IMR-90 (cell line): ENCODE measurements around the gene MRGPRF. TPM values are rescaled to one million over a fixed set of nuclear protein-coding genes. Genes with fewer than 3 reads are reported as not detected.

Experiments
- ATAC-seq: fragments of 200-7000 bp; cut with Tn5 transposase; 2 replicates; pipeline ENCODE4 v1.9.1; 2020; ENCODE audit warnings: low read depth, mild to moderate bottlenecking, moderate library complexity
- BruUV-seq: library from RNA; stranded (reverse); fragments of 400-500 nt; replicated peaks from 2 replicates; lab custom pipeline; 2021; lab: Mats Ljungman, UMichigan
- CTCF ChIA-PET: fragments of 300-600 bp; formaldehyde crosslinking; extraction: SDS; loops from one replicate; lab custom pipeline; 2021; ENCODE audit warnings: antibody characterized with exemption; lab: Yijun Ruan, JAX
- POLR2A ChIA-PET: fragments of 300-600 bp; sonication (Branson Sonifier 250); formaldehyde crosslinking; loops from one replicate; lab custom pipeline; 2022; ENCODE audit warnings: antibody characterized with exemption; ENCODE audit not compliant: unreplicated experiment; lab: Charles Lee
- DNase-seq: peaks from one replicate; pipeline ENCODE4 v3.0.0; 2013
- H2AFZ ChIP-seq: replicated peaks from 2 replicates; pipeline ENCODE3; 2013; ENCODE audit warnings: low read length, mild to moderate bottlenecking; ENCODE audit not compliant: poor library complexity
- H2AK5ac ChIP-seq: 2 replicates; pipeline ENCODE4 v1.6.1; 2013; ENCODE audit warnings: low read depth, low read length, inconsistent platforms
- H2AK9ac ChIP-seq: replicated peaks from 2 replicates; pipeline ENCODE3; 2013; ENCODE audit warnings: mild to moderate bottlenecking, low read depth, low read length, moderate library complexity; ENCODE audit not compliant: poor library complexity
- H2BK120ac ChIP-seq: 2 replicates; pipeline ENCODE4 v1.6.1; 2013; ENCODE audit warnings: low read depth, low read length, inconsistent platforms
- H2BK15ac ChIP-seq: 3 replicates; pipeline ENCODE4 v1.6.1; 2013; ENCODE audit warnings: low read depth, low read length, inconsistent platforms
- H2BK20ac ChIP-seq: 2 replicates; pipeline ENCODE4 v1.6.1; 2013; ENCODE audit warnings: low read depth, mild to moderate bottlenecking, inconsistent platforms, low read length, moderate library complexity
- H2BK5ac ChIP-seq: 2 replicates; pipeline ENCODE4 v1.6.1; 2013; ENCODE audit warnings: mild to moderate bottlenecking, low read depth, low read length, inconsistent platforms; ENCODE audit not compliant: poor library complexity, severe bottlenecking
- H3K14ac ChIP-seq: replicated peaks from 2 replicates; pipeline ENCODE4 v1.6.1; 2013; ENCODE audit warnings: low read depth, low read length, inconsistent platforms
- H3K18ac ChIP-seq: 2 replicates; pipeline ENCODE4 v1.6.1; 2013; ENCODE audit warnings: low read depth, low read length, control low read depth
- H3K23ac ChIP-seq: 2 replicates; pipeline ENCODE4 v1.6.1; 2013; ENCODE audit warnings: low read depth, low read length, inconsistent platforms
- H3K27ac ChIP-seq: 2 replicates; pipeline ENCODE4 v1.5.1; 2013; ENCODE audit warnings: mild to moderate bottlenecking, control low read depth, low read length; ENCODE audit not compliant: insufficient read depth
- H3K27me3 ChIP-seq: 2 replicates; pipeline ENCODE4 v1.6.1; 2013; ENCODE audit warnings: low read length; ENCODE audit not compliant: control insufficient read depth, insufficient read depth
- H3K36me3 ChIP-seq: 2 replicates; pipeline ENCODE4 v1.6.1; 2013; ENCODE audit warnings: low read length, mixed read lengths; ENCODE audit not compliant: control insufficient read depth, insufficient read depth
- H3K4ac ChIP-seq: 2 replicates; pipeline ENCODE4 v1.6.1; 2013; ENCODE audit warnings: low read depth, low read length, inconsistent platforms
- H3K4me1 ChIP-seq: 2 replicates; pipeline ENCODE4 v1.6.1; 2013; ENCODE audit warnings: low read length, mixed read lengths; ENCODE audit not compliant: control insufficient read depth, insufficient read depth
- H3K4me2 ChIP-seq: 2 replicates; pipeline ENCODE4 v1.6.1; 2013; ENCODE audit warnings: low read depth, mild to moderate bottlenecking, control low read depth, low read length, moderate library complexity
- H3K4me3 ChIP-seq: 2 replicates; pipeline ENCODE4 v1.5.1; 2013; ENCODE audit warnings: low read depth, mild to moderate bottlenecking, control low read depth, low read length, moderate library complexity; ENCODE audit not compliant: insufficient read depth
- H3K56ac ChIP-seq: 2 replicates; pipeline ENCODE4 v1.6.1; 2013; ENCODE audit warnings: low read length, inconsistent platforms; ENCODE audit not compliant: insufficient read depth; ENCODE audit errors: extremely low read depth
- H3K79me1 ChIP-seq, 2 experiments: 2 replicates each; pipeline ENCODE4 v1.6.1; 2013; ENCODE audit warnings: low read length in 2 of 2, inconsistent platforms in 1 of 2, low read depth in 1 of 2
- H3K9ac ChIP-seq: 2 replicates; pipeline ENCODE4 v1.6.1; 2013; ENCODE audit warnings: low read depth, low read length, control low read depth
- H3K9me1 ChIP-seq: 2 replicates; pipeline ENCODE4 v1.6.1; 2013; ENCODE audit warnings: low read length, inconsistent platforms; ENCODE audit not compliant: insufficient read depth
- H3K9me3 ChIP-seq: 2 replicates; pipeline ENCODE4 v1.6.1; 2013; ENCODE audit warnings: low read length; ENCODE audit not compliant: control insufficient read depth, insufficient read depth
- H4K20me1 ChIP-seq: 2 replicates; pipeline ENCODE4 v1.6.1; 2013; ENCODE audit warnings: low read length, inconsistent platforms; ENCODE audit not compliant: insufficient read depth
- H4K5ac ChIP-seq: 2 replicates; pipeline ENCODE4 v1.6.1; 2013; ENCODE audit warnings: mild to moderate bottlenecking, low read depth, low read length, control low read depth
- H4K8ac ChIP-seq, 2 experiments: 2 replicates each; pipeline ENCODE4 v1.6.1; 2013; ENCODE audit warnings: low read depth in 2 of 2, low read length in 2 of 2, control low read depth in 1 of 2, inconsistent platforms in 1 of 2
- H4K91ac ChIP-seq: 2 replicates; pipeline ENCODE4 v1.6.1; 2013; ENCODE audit warnings: low read depth, low read length, inconsistent platforms; ENCODE audit not compliant: insufficient read depth
- BHLHE40 ChIP-seq: fragments of 150-350 bp; IDR thresholded peaks from 2 replicates; pipeline ENCODE4 v1.6.1; 2016; ENCODE audit warnings: mild to moderate bottlenecking, low read depth, low read length
- CEBPB ChIP-seq: IDR thresholded peaks from 2 replicates; pipeline ENCODE4 v1.6.1; 2012; ENCODE audit warnings: low read depth, low read length, improper control_type of control experiment
- CHD1 ChIP-seq: IDR thresholded peaks from 2 replicates; pipeline ENCODE4 v1.6.1; 2012; ENCODE audit warnings: low read depth, low read length, improper control_type of control experiment
- CTCF ChIP-seq: conservative IDR thresholded peaks from 2 replicates; pipeline ENCODE4 v1.5.1; 2012; ENCODE audit warnings: mild to moderate bottlenecking, low read depth, low read length, improper control_type of control experiment
- MAFK ChIP-seq: IDR thresholded peaks from 2 replicates; pipeline ENCODE4 v1.6.1; 2012; ENCODE audit warnings: low read depth, low read length, improper control_type of control experiment
- MAZ ChIP-seq: IDR thresholded peaks from 2 replicates; pipeline ENCODE4 v1.6.1; 2012; ENCODE audit warnings: low read depth, mild to moderate bottlenecking, low read length, improper control_type of control experiment, moderate library complexity, borderline replicate concordance
- MXI1 ChIP-seq: IDR thresholded peaks from 2 replicates; pipeline ENCODE4 v1.6.1; 2012; ENCODE audit warnings: low read depth, mild to moderate bottlenecking, low read length, moderate library complexity, borderline replicate concordance
- POLR2A ChIP-seq: IDR thresholded peaks from 2 replicates; pipeline ENCODE4 v1.6.1; 2012; ENCODE audit warnings: mild to moderate bottlenecking, low read depth, low read length
- RAD21 ChIP-seq: IDR thresholded peaks from 2 replicates; pipeline ENCODE4 v1.6.1; 2012; ENCODE audit warnings: low read length, improper control_type of control experiment
- RCOR1 ChIP-seq: IDR thresholded peaks from 2 replicates; pipeline ENCODE4 v1.6.1; 2012; ENCODE audit warnings: mild to moderate bottlenecking, low read length, improper control_type of control experiment; ENCODE audit not compliant: insufficient replicate concordance
- RFX5 ChIP-seq: IDR thresholded peaks from 2 replicates; pipeline ENCODE4 v1.8.0; 2012; ENCODE audit warnings: low read depth, mild to moderate bottlenecking, low read length, moderate library complexity
- SMC3 ChIP-seq: fragments of 150-350 bp; IDR thresholded peaks from 2 replicates; pipeline ENCODE4 v1.6.1; 2016; ENCODE audit warnings: low read depth, mild to moderate bottlenecking, antibody characterized with exemption, low read length, moderate library complexity
- USF2 ChIP-seq: fragments of 150-350 bp; IDR thresholded peaks from 2 replicates; pipeline ENCODE4 v1.6.1; 2017; ENCODE audit warnings: mild to moderate bottlenecking, antibody characterized with exemption, low read length, low read depth
- WGBS, 2 experiments: methylation state at CpG; one replicate each; pipeline versions ENCODE4 v1.1.5 to v1.1.7; 2013; ENCODE audit warnings: missing lambda C conversion rate in 2 of 2; ENCODE audit not compliant: insufficient read length in 1 of 2; ENCODE audit errors: extremely low coverage in 2 of 2; 5-methylcytosine and 5-hydroxymethylcytosine counted together
- dilution Hi-C: fragments of 300-500 bp; cut with HindIII; formaldehyde crosslinking; loops from one replicate; pipeline ENCODE4 v1.14.3; 2018; ENCODE audit warnings: low sequenced_read_pairs; ENCODE audit not compliant: unreplicated experiment
- in situ Hi-C: fragments of 300-500 bp; cut with MboI; formaldehyde crosslinking; loops from 3 replicates; pipeline ENCODE4 v1.14.3; 2019; ENCODE audit warnings: low sequenced_read_pairs, inconsistent platforms, mixed read lengths
- intact Hi-C: fragments of 100-400 bp; cut with micrococcal nuclease; formaldehyde crosslinking; loops from 2 replicates; pipeline ENCODE4 v1.10.0; 2022
- polyA plus RNA-seq, 3 experiments: library from polyadenylated mRNA; depleted of rRNA; stranded (reverse); fragments of >200 nt; gene quantifications; 2 replicates each; pipeline ENCODE4 v1.2.3, GENCODE V29; 2012; ENCODE audit warnings: low replicate concordance in 1 of 3
- total RNA-seq: library from RNA; depleted of rRNA; stranded (reverse); fragments of >200 nt; gene quantifications from 2 replicates; pipeline ENCODE4 v1.2.3, GENCODE V29; 2012

Gene MRGPRF
- total and polyA plus RNA-seq, 2 of the 4 experiments (the other 2 are of a cell fraction) = 6.3 to 28.8 TPM

GRCh38 chr11:68956142-68956541 is 56.9 kb downstream of the MRGPRF start:
- intact Hi-C loops (no loop called here), dilution Hi-C loops (no loop called here), in situ Hi-C loops (no loop called here)
- Histone ChIP-seq H3K4me2 (no peak overlapping the region), H2AK9ac (no peak overlapping the region), H2BK5ac (no peak overlapping the region), H3K79me1 (no peaks in the 10 kb centered on the region), H3K27ac (no peak overlapping the region), H3K9ac (no peak overlapping the region), H2BK20ac (no peak overlapping the region), H3K56ac (no peak overlapping the region), H3K18ac (no peak overlapping the region), H2AFZ (no peak overlapping the region), H3K23ac (no peak overlapping the region), H3K36me3 (no peaks in the 10 kb centered on the region), H3K9me3 (no peaks in the 10 kb centered on the region), H4K5ac (no peak overlapping the region), H2AK5ac (no peak overlapping the region), H2BK120ac (no peak overlapping the region), H3K14ac (no peak overlapping the region), H4K20me1 (no peaks in the 10 kb centered on the region), H3K4me1 (no peaks in the 10 kb centered on the region), H4K91ac (no peak overlapping the region), H3K4ac (no peak overlapping the region), H3K27me3 (peaks cover 4% of the 10 kb centered on the region), H4K8ac (no peak overlapping the region), H3K9me1 (no peaks in the 10 kb centered on the region), H2BK15ac (no peak overlapping the region), H3K4me3 (no peak overlapping the region)
- ATAC-seq (no peak; the same call in 1 of the 2 replicates), DNase-seq (no peak)
- 0% methylated on average over 2 of the region's 12 CpGs; no CpG with 5 or more reads in 1 of the 2 experiments for WGBS, 2 experiments
- POLR2A ChIA-PET = no interaction called here
- BruUV-seq = no TSS peak
- TF ChIP-seq RCOR1 (no peak), CEBPB (no peak), MXI1 (no peak), SMC3 (peak; percentile 16; the same call in 1 of the 2 replicates), MAZ (no peak), RAD21 (0 out of 2 replicates have a peak, but pooled peaks have one; percentile 12), MAFK (no peak), RFX5 (no peak), USF2 (no peak), CHD1 (no peak), POLR2A (no peak), CTCF (peak; percentile 30), BHLHE40 (no peak)
- CTCF ChIA-PET = no interaction called here
